Subcutaneous adipose tissue (tissue), 4 donors: ENCODE data around the gene ZBTB46. TPM values are rescaled to one million over a fixed set of nuclear protein-coding genes. Genes with fewer than 3 reads are reported as not detected.

Experiments
- CTCF ChIP-seq: fragments of 450-650 bp; IDR thresholded peaks from one replicate; pipeline ENCODE4 v1.5.1; 2016; ENCODE audit warnings: low read depth, mild to moderate bottlenecking, control low read depth, antibody characterized with exemption, moderate library complexity
- total RNA-seq, 4 donors: library from RNA; depleted of rRNA; stranded (reverse); fragments of >200 nt; gene quantifications; one replicate each; pipeline ENCODE4 v1.1.0, GENCODE V29; 2016

The ZBTB46 gene
- total RNA-seq, 4 donors from 2014 or later, result 5.7 to 45.2 (median 7.4) TPM

GRCh38 chr20:63754008-63754407 is 77.1 kb downstream of the ZBTB46 start:
- no peak for TF ChIP-seq CTCF

GRCh38 chr20:63753381-63753780 is 77.7 kb downstream of the ZBTB46 start:
- no peak for TF ChIP-seq CTCF

GRCh38 chr20:63752411-63753101 is 78.5 kb downstream of the ZBTB46 start:
- no peak for TF ChIP-seq CTCF

- no peak for TF ChIP-seq CTCF
These were observed 79.4 kb downstream of the ZBTB46 start for GRCh38 chr20:63751471-63752271.

GRCh38 chr20:63750807-63751470 is 80.1 kb downstream of the ZBTB46 start:
- no peak for TF ChIP-seq CTCF

GRCh38 chr20:63749597-63750508 is 81.2 kb downstream of the ZBTB46 start:
- TF ChIP-seq CTCF, result no peak
